Measurements from ENCODE around the gene C1QTNF3.
"Not testable (repeated sequence)": the region's sequence is repeated elsewhere in the genome, so short reads cannot be mapped to it uniquely, and the experiment has no call there.

The C1QTNF3 gene

GRCh38 chr5:34021334-34021733 is 21.7 kb downstream of the C1QTNF3 start:
- DNase-seq (ENCODE audit: low spot score): no peak

- DNase-seq (ENCODE audit: low spot score): no peak
Measured at GRCh38 chr5:34020726-34021125, 22.3 kb downstream of the C1QTNF3 start.

- no peak for DNase-seq (ENCODE audit: low spot score)
Measured at GRCh38 chr5:34017254-34017653, 25.8 kb downstream of the C1QTNF3 start.

GRCh38 chr5:34016750-34017149 is 26.3 kb downstream of the C1QTNF3 start:
- no peak for DNase-seq (ENCODE audit: low spot score)

GRCh38 chr5:34016222-34016621 is 26.8 kb downstream of the C1QTNF3 start:
- DNase-seq (ENCODE audit: low spot score): no peak

GRCh38 chr5:34015120-34015822 is 27.7 kb downstream of the C1QTNF3 start:
- no peak for DNase-seq (ENCODE audit: low spot score)

- DNase-seq (ENCODE audit: low spot score): no peak
Measured at GRCh38 chr5:34014626-34015025, 28.4 kb downstream of the C1QTNF3 start.

- no peak for DNase-seq (ENCODE audit: low spot score)
Measured at GRCh38 chr5:34013547-34013946, 29.5 kb downstream of the C1QTNF3 start.

- no peak for DNase-seq (ENCODE audit: low spot score)
Measured at GRCh38 chr5:34012791-34013190, 30.2 kb downstream of the C1QTNF3 start.

GRCh38 chr5:34011536-34011935 is 31.5 kb downstream of the C1QTNF3 start:
- DNase-seq (ENCODE audit: low spot score): no peak

- not testable (repeated sequence) for DNase-seq (ENCODE audit: low spot score)
Measured at GRCh38 chr5:34010146-34010545, 32.9 kb downstream of the C1QTNF3 start.

GRCh38 chr5:34009610-34010009 is 33.4 kb downstream of the C1QTNF3 start:
- no peak for DNase-seq (ENCODE audit: low spot score)

- DNase-seq (ENCODE audit: low spot score): no peak
Measured at GRCh38 chr5:34008802-34009201, 34.2 kb downstream of the C1QTNF3 start.

GRCh38 chr5:34007621-34008600 is 35.1 kb downstream of the C1QTNF3 start, which contains the start of gene AMACR:
Gene AMACR (minus strand): TSS chr5:34008050. CDS start chr5:34008019, 31 bp downstream.
- peak; percentile 98 for DNase-seq (ENCODE audit: low spot score)

- DNase-seq (ENCODE audit: low spot score): no peak
Measured at GRCh38 chr5:34007201-34007620, 35.8 kb downstream of the C1QTNF3 start.

GRCh38 chr5:34005681-34006080 is 37.3 kb downstream of the C1QTNF3 start:
- DNase-seq (ENCODE audit: low spot score): no peak

- DNase-seq (ENCODE audit: low spot score): no peak
Measured at GRCh38 chr5:34005211-34005610, 37.8 kb downstream of the C1QTNF3 start.

- DNase-seq (ENCODE audit: low spot score): no peak
Measured at GRCh38 chr5:34003941-34004340, 39.1 kb downstream of the C1QTNF3 start.

GRCh38 chr5:34002629-34003328 is 40.2 kb downstream of the C1QTNF3 start:
- no peak for DNase-seq (ENCODE audit: low spot score)

GRCh38 chr5:34001241-34001841 is 41.7 kb downstream of the C1QTNF3 start:
- DNase-seq (ENCODE audit: low spot score): no peak

- DNase-seq (ENCODE audit: low spot score): no peak
Measured at GRCh38 chr5:33999978-34000377, 43.0 kb downstream of the C1QTNF3 start.

Measured in left forelimb (tissue), 1 donor.